Pancreas (tissue), 10 donors: Measurements from ENCODE around the gene RPS27. TPM values are rescaled to one million over a fixed set of nuclear protein-coding genes. Genes with fewer than 3 reads are reported as not detected.
"Not testable (repeated sequence)": the region's sequence is repeated elsewhere in the genome, so short reads cannot be mapped to it uniquely, and the experiment has no call there.

ENCODE experiments used
- ATAC-seq, 4 donors: fragments of 200-7000 bp; cut with Tn5 transposase; one replicate each; pipeline versions ENCODE4 v1.8.0 to v1.9.1; 2020; ENCODE audit warnings: mild to moderate bottlenecking in 4 of 4, moderate library complexity in 4 of 4
- DNase-seq, 6 donors: peaks; one replicate each; pipeline ENCODE4 v3.0.0-alpha.2; 2020
- FAIRE-seq: peaks from 2 replicates; lab custom pipeline; 2012; peaks lifted over from hg19 to GRCh38; lab: Jason Lieb, UNC
- H3K27ac ChIP-seq, 4 donors: fragments of 200-600 bp; sonication (generic); 1 replicate in 3 of 4; 2 replicates in 1 of 4; pipeline versions ENCODE4 v1.5.0 to v1.8.0; 2020
- H3K27me3 ChIP-seq, 4 donors: fragments of 200-600 bp; one replicate each; pipeline ENCODE4 v1.8.0; 2021
- H3K36me3 ChIP-seq, 3 donors: fragments of 200-600 bp; sonication (generic) in 1 of 3; one replicate each; pipeline versions ENCODE4 v1.5.0 to v1.8.0; 2020 to 2021
- H3K4me1 ChIP-seq, 3 donors: fragments of 200-600 bp; one replicate each; pipeline ENCODE4 v1.8.0; 2021
- H3K4me3 ChIP-seq, 4 donors: fragments of 200-600 bp; sonication (generic) in 2 of 4; one replicate each; pipeline versions ENCODE4 v1.5.0 to v1.8.0; 2020 to 2021
- H3K9me3 ChIP-seq, 4 donors: fragments of 200-600 bp; one replicate each; pipeline ENCODE4 v1.8.0; 2021
- WGBS, 2 donors: extraction: QIAGEN DNeasy Blood & Tissue Kit; methylation state at CpG; one replicate each; pipeline ENCODE4 v1.1.7; 2013; 5-methylcytosine and 5-hydroxymethylcytosine counted together
- intact Hi-C, 3 donors: fragments of 100-400 bp; cut with DNase I; formaldehyde crosslinking; loops; one replicate each; pipeline versions ENCODE4 v1.11.1 to v1.14.2; 2022
- polyA plus RNA-seq, 2 donors: library from polyadenylated mRNA; stranded (reverse); fragments of 200-250 nt; gene quantifications; one replicate each; pipeline ENCODE4 v1.2.3, GENCODE V29; 2013
- total RNA-seq, 6 donors: library from RNA; stranded (reverse); fragmentation: NEBNext Ultra II Directional in 4 of 6; extraction: Animal tissue kit (Norgen Biotek cat#: 25700) in 4 of 6; gene quantifications; one replicate each; pipeline versions ENCODE4 v1.2.1 to v1.2.4, GENCODE V29; 2021 to 2023
- TF ChIP-seq, protein P1 (sequence below), 4 donors: fragments of 200-600 bp; sonication (generic) in 3 of 4; IDR thresholded peaks; one replicate each; pipeline versions ENCODE4 v1.5.0 to v1.8.0; 2021; ENCODE audit warnings: antibody characterized with exemption in 4 of 4
- donor health status: healthy with polysubstance abuse.
- donor health status: DM: no; HTN: no; CAD: no; lungs with moderate emphysema.
- donor health status: DM: no; HTN: no; CAD: no.
- donor health status: control.
- donor health status: control.
- donor health status: Bipolar disorder and iron deficiency.
- donor health status: DM: yes; HTN: yes; CAD: no.
- donor health status: DM: no; HTN: no; CAD: no.
- donor health status: DM: no; HTN: no; CAD: no.
- donor health status: DM: yes; HTN: yes; CAD: no.

Gene RPS27
- total and polyA plus RNA-seq, 8 donors, result 617 to 5,933 (median 951) TPM

DNA sequence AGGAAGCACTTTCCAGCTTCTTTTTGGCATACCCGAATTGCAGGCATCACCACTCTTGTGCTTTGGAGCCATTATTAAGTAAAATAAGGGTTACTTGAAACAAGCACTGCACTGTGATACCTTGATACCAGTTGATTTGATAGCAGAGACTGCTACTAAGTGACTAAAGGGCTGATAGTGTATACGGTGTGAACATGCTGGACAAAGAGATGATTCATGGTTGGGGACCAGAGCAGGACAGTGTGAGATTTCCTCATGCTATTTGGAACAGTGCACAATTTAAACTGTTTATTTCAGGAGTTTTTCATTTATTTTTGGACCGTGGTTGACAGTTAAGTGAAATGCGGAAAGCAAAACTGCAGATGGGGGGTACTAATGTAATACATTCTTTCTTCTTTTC, 9.9 kb downstream of the RPS27 start:
- intact Hi-C loops, result no loop called here
- WGBS, 2 donors, result 53 to 61% methylated on average over 4 of the region's 4 CpGs
- peak overlapping the region; percentile 31 to 72 (median 64) for H3K27ac ChIP-seq
- H3K36me3 ChIP-seq, result peaks cover 0 to 3% (median 0%) of the 10 kb centered on the region in 3 donors
- TF ChIP-seq, protein P1, sequence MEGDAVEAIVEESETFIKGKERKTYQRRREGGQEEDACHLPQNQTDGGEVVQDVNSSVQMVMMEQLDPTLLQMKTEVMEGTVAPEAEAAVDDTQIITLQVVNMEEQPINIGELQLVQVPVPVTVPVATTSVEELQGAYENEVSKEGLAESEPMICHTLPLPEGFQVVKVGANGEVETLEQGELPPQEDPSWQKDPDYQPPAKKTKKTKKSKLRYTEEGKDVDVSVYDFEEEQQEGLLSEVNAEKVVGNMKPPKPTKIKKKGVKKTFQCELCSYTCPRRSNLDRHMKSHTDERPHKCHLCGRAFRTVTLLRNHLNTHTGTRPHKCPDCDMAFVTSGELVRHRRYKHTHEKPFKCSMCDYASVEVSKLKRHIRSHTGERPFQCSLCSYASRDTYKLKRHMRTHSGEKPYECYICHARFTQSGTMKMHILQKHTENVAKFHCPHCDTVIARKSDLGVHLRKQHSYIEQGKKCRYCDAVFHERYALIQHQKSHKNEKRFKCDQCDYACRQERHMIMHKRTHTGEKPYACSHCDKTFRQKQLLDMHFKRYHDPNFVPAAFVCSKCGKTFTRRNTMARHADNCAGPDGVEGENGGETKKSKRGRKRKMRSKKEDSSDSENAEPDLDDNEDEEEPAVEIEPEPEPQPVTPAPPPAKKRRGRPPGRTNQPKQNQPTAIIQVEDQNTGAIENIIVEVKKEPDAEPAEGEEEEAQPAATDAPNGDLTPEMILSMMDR (IDR thresholded peaks at IDR 0.05), result no peak
- H3K9me3 ChIP-seq, result no peaks in the 10 kb centered on the region
- no peak overlapping the region for H3K4me3 ChIP-seq
- H3K27me3 ChIP-seq, result no peaks in the 10 kb centered on the region
- FAIRE-seq (no peak), ATAC-seq (peak in 2 of 4 donors; percentile 54 to 62), DNase-seq (no peak)
- no peaks in the 10 kb centered on the region for H3K4me1 ChIP-seq

DNA sequence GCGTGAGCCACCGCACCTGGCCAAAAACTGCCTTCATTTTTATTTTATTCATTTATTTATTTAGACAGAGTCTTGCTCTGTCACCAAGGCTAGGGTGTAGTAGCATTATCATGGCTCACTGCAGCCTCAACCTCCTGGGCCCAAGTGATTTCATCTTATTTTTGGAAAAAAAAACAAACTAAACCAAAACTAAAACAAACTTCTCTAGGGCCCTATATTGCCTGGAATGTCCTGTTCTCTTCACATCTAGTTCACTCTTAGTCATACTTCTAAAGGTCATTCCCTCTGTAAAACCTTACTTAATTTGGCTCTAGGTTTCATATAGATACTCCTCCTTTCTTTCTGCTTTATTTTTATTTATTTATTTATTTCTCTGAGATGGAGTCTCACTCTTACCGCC, 15.6 kb downstream of the RPS27 start:
- DNase-seq (no peak), ATAC-seq (no peak), FAIRE-seq (no peak)
- 85 to 92% methylated on average over 3 of the region's 3 CpGs for WGBS, 2 donors
- Histone ChIP-seq H3K27ac (no peak overlapping the region), H3K9me3 (no peaks in the 10 kb centered on the region), H3K4me3 (no peak overlapping the region), H3K27me3 (no peaks in the 10 kb centered on the region), H3K36me3 (no peaks in the 10 kb centered on the region), H3K4me1 (no peaks in the 10 kb centered on the region)
- TF ChIP-seq, protein P1 (IDR thresholded peaks at IDR 0.05), result no peak
- intact Hi-C loops, result no loop called here

DNA sequence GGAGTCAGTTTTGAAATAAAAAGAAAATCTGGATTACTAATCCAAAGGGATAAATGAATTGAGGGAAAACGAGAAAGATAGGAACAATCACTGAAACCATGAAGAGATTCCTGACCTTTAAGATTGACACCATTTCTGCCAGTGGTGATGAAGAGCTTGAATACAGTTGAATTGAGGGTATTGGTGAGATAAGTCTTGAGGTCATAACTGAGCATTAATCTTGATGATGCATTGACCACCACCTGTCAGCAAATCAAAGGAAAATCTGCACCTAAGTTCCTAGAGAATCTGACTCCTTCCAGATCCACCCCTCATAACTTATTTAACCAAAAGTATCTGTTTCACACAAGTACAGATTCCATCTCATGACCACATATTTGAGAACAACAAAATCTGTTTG, 21.6 kb downstream of the RPS27 start:
- H3K4me3 ChIP-seq, result no peak overlapping the region
- no peak overlapping the region for H3K27ac ChIP-seq
- no peaks in the 10 kb centered on the region for H3K27me3 ChIP-seq
- ATAC-seq, result no peak
- H3K4me1 ChIP-seq, result no peaks in the 10 kb centered on the region
- 54 to 60% methylated on average over 1 of the region's 1 CpG for WGBS, 2 donors
- no peaks in the 10 kb centered on the region for H3K9me3 ChIP-seq
- no peak for FAIRE-seq
- TF ChIP-seq, protein P1 (IDR thresholded peaks at IDR 0.05), result no peak
- no peak for DNase-seq
- no peaks in the 10 kb centered on the region for H3K36me3 ChIP-seq
- intact Hi-C loops, result no loop called here

DNA sequence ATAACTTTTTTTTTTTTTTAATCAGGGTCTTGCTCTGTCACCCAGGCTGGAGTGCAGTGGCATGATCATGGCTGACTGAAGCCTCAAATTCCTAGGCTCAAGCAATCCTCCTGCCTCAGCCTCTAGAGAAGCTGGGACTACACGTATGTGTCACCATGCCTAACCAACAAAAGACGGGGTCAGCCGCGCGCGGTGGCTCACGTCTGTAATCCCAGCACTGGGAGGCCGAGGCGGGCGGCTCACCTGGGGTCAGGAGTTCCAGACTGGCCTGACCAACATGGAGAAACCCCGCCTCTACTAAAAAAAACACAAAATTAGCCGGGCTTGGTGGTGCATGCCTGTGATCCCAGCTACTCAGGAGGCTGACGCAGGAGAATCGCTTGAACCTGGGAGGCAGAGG, 22.0 kb downstream of the RPS27 start:
- H3K9me3 ChIP-seq, H3K27ac ChIP-seq, H3K27me3 ChIP-seq, ATAC-seq, H3K4me3 ChIP-seq, FAIRE-seq, H3K4me1 ChIP-seq, DNase-seq, intact Hi-C loops, H3K36me3 ChIP-seq: not testable (repeated sequence)
- WGBS, 2 donors, result 89 to 93% methylated on average over 14 of the region's 14 CpGs

DNA sequence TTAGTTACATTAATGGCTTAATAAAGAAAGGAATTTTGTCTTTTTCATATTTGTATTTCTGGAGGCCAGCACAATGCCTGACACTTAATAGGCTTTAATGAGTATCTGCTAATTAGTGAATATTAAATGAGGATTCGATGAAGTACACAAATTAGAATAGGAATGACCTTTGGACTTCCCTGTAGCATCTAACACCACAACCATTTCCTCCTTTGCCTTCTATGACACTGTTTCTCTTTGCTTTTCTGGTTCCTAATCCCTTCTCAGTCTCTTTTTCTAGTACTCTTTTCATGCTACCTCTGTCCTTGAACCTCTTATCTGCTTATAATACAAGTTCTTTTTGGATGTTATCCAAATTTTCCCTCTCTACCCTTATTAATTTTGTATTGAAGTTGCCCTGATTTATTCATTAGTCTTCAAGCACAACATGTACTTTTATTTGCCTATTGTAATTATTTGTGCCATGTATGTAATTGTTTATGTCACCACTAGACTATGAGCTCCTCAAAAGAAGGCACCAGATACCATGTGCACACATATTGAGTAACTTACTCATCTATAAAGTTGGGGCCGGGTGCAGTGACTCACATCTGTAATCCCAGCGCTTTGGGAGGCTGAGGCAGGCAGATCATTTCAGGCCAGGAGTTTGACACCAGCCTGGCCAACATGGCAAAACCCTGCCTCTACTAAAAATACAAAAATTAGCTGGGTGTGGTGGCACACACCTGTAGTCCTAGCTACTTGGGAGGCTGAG, 23.8 kb downstream of the RPS27 start:
- no peak overlapping the region for H3K4me3 ChIP-seq
- no peaks in the 10 kb centered on the region for H3K9me3 ChIP-seq
- H3K36me3 ChIP-seq, result no peaks in the 10 kb centered on the region
- no peaks in the 10 kb centered on the region for H3K4me1 ChIP-seq
- DNase-seq, result no peak
- FAIRE-seq, result no peak
- TF ChIP-seq, protein P1 (IDR thresholded peaks at IDR 0.05), result no peak
- 65 to 70% methylated on average over 3 of the region's 3 CpGs for WGBS, 2 donors
- no peaks in the 10 kb centered on the region for H3K27me3 ChIP-seq
- H3K27ac ChIP-seq, result no peak overlapping the region
- ATAC-seq, result no peak
- intact Hi-C loops, result no loop called here
